ENCODE results near the gene SUSD4.

The SUSD4 gene

DNA sequence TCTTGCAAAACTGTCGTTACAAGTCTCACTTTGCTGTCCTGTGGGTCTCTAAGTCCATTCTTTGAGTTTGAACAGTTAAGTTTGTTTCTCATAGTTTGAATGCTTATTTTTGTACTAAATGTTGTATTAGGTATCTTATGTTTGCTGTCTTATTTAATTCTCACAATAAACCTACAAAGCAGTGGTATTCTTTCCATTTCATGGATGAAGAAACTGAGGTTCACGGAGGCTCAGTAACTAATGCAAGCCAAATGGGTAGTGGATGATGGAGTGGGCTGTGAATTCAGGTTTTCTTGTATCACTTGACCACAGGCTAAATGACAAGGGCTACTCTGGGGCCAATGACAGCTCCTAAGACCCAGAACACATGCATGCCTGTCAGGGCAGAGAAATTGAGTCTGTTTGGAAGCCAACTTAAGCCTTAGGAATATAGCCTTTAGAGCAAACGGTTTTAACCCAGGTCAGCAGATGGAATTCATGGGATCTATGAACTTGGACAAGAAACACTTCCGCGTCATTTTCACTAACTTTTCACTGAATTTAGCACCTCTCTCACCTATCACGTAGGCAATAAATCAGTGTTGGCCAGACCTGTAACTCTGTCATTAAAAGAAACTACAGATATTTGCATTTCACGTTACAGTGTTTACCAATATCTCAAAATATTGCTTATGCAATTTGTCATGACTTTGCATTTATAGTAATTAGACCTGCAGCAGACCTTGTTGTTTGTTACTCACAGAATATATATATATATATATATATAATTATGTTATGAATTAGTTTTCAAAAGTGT lies 153.8 kb downstream of the SUSD4 start:
- no peak for DNase-seq (ENCODE audit: low spot score)

DNA sequence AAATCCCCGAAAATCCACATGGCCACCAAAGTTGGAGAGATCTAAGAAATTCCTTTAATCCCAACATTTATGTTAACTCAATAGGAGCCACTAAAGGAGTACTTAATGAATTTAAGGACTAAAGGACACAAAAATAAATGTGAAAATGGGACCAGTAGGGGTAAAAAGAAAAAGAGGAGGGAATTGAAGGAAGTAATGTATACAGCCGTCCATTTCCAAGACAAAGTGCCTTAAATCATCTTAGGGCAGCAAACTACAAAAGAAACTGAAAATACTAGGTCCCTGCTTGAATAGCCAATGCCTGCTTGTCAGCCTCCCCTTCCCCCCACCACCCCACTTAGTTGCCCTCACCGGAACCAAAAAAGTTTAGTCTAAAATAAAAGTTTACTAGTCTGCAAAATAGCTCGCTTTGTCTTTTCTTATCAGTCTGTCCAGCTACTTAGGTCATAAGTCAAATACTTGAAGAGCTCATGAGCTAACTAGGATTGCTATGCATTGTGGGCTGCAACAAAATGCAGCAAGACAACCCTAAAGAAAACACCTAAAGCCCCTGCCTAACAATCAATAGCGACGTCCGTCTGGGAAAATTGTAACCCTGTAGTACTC lies 154.6 kb downstream of the SUSD4 start:
- DNase-seq (ENCODE audit: low spot score), result no peak
- TF ChIP-seq, protein P1, sequence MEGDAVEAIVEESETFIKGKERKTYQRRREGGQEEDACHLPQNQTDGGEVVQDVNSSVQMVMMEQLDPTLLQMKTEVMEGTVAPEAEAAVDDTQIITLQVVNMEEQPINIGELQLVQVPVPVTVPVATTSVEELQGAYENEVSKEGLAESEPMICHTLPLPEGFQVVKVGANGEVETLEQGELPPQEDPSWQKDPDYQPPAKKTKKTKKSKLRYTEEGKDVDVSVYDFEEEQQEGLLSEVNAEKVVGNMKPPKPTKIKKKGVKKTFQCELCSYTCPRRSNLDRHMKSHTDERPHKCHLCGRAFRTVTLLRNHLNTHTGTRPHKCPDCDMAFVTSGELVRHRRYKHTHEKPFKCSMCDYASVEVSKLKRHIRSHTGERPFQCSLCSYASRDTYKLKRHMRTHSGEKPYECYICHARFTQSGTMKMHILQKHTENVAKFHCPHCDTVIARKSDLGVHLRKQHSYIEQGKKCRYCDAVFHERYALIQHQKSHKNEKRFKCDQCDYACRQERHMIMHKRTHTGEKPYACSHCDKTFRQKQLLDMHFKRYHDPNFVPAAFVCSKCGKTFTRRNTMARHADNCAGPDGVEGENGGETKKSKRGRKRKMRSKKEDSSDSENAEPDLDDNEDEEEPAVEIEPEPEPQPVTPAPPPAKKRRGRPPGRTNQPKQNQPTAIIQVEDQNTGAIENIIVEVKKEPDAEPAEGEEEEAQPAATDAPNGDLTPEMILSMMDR (IDR thresholded peaks at IDR 0.05; ENCODE audit: extremely low read depth, missing control alignments), result no peak

More for the DNA sequence above, 153.8 kb downstream of the SUSD4 start:
- TF ChIP-seq, protein P1 (IDR thresholded peaks at IDR 0.05; ENCODE audit: extremely low read depth, missing control alignments), result no peak

DNA sequence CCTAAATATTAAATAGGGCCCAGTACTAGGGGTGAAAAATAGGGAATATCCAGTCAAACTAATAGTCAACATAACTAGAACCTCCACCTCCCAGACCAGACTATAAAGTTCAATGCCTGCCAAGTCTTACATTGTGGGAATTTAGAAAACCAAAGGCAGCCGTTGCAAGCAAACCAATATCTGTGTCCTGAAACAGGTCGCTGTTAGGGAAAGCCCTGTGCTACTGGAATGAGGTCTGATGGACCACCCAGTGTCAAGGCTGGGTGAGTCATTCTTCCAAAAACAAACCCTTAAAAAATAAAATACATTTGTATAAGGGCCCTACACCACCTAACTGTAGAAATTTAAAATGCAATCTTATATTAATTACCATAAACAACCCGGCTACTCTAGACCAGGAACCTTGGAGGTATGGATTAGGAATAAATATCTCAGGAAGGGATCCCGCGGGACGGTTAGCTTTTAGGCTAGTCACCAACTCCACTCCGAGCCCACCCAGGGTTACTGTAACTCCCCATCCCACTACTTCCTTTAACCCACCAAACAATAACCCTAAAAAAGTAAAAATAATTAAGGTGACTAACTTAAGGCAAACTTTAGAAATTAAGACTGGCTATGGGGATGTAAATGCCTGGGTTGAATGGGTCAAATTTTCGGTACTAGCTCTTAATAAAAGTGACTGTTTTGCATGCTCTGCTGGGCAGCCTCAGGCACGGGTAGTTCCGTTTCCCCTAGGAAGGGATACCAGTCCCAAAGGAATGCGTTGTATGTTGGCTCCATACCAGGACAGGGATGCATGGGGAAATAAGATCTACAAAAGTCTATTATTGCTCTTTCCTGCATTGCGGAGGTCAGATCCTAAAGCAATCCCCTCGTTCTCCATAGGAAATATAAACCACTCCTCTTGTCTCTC lies 155.6 kb downstream of the SUSD4 start:
- no peak for DNase-seq (ENCODE audit: low spot score)
- TF ChIP-seq, protein P1 (IDR thresholded peaks at IDR 0.05; ENCODE audit: extremely low read depth, missing control alignments), result no peak

DNA sequence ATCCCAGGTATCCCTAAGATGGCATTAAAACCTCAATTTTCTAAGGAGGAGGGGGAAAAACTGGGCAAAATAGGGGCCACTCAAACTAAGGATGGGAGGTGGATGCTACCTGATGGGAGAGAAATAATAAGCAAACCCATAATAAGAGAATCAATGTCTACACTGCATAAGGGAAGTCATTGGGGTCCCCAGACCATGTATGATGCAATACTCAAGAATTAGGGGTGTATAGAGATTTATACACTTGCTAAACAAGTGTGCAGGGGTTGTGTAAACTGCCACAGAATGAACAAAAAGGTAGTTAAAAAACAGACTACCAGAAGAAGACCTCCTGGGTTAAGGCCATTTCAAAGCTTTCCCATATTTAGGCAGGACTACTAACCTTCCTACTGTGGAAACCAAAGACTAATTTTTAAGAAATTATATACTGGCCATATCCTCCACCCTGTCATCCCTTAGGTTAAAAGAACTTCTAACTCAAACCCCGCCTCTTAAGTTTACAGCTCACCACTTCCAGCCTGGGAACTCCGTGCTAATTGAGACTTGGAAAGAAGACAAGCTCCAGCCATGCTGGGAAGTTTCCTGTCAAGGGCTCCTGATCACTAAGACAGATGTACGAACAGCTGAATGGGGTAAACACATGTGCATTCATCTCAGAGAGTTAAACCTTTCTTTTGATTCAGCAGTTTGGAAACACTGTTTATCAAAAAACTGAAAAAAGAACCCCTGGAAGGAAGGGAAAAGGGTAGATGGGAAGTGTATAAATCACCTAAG lies 156.5 kb downstream of the SUSD4 start:
- TF ChIP-seq, protein P1 (IDR thresholded peaks at IDR 0.05; ENCODE audit: extremely low read depth, missing control alignments), result no peak
- no peak for DNase-seq (ENCODE audit: low spot score)

DNA sequence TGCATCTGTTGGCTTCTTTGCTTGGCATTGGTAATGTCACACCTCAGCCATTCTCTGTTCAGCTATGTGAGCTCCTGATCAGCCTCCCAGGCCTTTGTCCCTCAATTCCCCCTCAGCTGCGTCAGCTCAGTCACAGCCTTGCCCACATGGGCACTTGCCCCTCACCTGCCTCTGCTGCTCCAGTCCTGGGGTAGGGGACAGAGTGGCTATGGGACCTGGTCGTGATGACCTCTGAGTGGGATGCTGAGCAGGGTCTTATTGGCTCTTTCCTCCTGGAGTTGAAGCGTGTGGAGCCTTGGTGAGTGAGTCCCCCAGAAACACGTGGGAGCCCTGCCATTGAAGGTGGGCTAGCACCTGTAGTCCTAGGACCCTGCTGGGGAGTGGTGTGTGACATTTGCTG lies 159.6 kb downstream of the SUSD4 start:
- TF ChIP-seq, protein P1 (IDR thresholded peaks at IDR 0.05; ENCODE audit: extremely low read depth, missing control alignments), result no peak
- DNase-seq (ENCODE audit: low spot score), result no peak

DNA sequence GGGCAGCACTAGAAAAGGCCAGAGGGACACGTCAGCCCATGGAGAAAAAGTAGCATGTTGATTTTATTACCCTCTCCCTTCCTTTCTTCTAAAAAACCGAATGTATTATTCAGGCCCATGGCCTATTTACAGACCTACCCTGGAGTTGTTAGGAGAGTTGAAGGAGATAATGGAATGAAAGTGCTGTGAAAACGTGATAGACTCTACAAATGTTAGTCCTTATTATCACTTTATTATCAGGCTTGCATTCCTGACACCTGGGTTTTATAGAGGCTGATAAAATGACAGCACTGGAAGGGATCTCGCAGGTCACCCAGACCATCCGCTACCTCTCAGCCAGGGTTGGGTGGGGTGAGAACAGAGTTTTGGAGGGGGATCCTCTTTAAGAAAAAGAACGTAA lies 160.3 kb downstream of the SUSD4 start:
- DNase-seq (ENCODE audit: low spot score), result no peak
- TF ChIP-seq, protein P1 (IDR thresholded peaks at IDR 0.05; ENCODE audit: extremely low read depth, missing control alignments), result no peak

All from GM20000 (cell line).